ENCODE results near the gene METTL25B. TPM values are rescaled to one million over a fixed set of nuclear protein-coding genes. Genes with fewer than 3 reads are reported as not detected.

The METTL25B gene
- total and polyA plus RNA-seq, 2 donors (not counting 3 experiments of a cell fraction or from before 2014, with no cell fraction given): 12.8 to 15.0 TPM

GRCh38 chr1:156728599-156729462 lies 562 bp downstream of the METTL25B start, which contains the start of gene ISG20L2:
Gene ISG20L2, minus strand, starts transcription at chr1:156728766. Its CDS starts 1,114 bp downstream, at chr1:156727652.
- ChIA-PET POLR2A (interaction anchor here (0.6 to 1.5 kb wide), 9 partner anchors 12 to 220 kb away, joined by 3 to 15 read pairs (median 3); partner anchors contain the start of genes MRPL24 and PRCC), CTCF (interaction anchor here (0.5 to 5.3 kb wide), 14 partner anchors 12 to 1438 kb away, joined by 3 to 546 read pairs (median 47); partner anchors contain the start of genes HDGF, INSRR, MRPL24 and NES)
- Histone ChIP-seq H3K27ac (ENCODE audit: insufficient read depth, low read depth, low read length) (peak within 1 kb of the TSS; percentile 83), H3K27me3 (ENCODE audit: control insufficient read depth in 2 of 2, insufficient read depth in 2 of 2, low read length in 2 of 2) (no peaks in the 10 kb centered on the region), H4K20me1 (replicated peaks; ENCODE audit: control insufficient read depth, extremely low read depth, insufficient read depth, low read length) (peaks cover 7% of the 10 kb centered on the region), H3K79me2 (ENCODE audit: control insufficient read depth, insufficient read depth, low read length) (peaks cover 43% of the 10 kb centered on the region), H3K4me1 (ENCODE audit: control insufficient read depth, extremely low read depth, insufficient read depth, low read length) (peaks cover 32% of the 10 kb centered on the region), H3K4me3 (replicated peaks in 1 of 3; ENCODE audit: insufficient read depth in 1 of 3, low read depth in 1 of 3, low read length in 3 of 3) (peak within 1 kb of the TSS; percentile 56 to 94 (median 79)), H3K9me1 (replicated peaks; ENCODE audit: control insufficient read depth, extremely low read depth, insufficient read depth, low read length) (no peaks in the 10 kb centered on the region), H3K4me2 (ENCODE audit: insufficient read depth, low read length) (peak within 1 kb of the TSS; percentile 89), H2AFZ (ENCODE audit: low read depth, low read length) (peak within 1 kb of the TSS; percentile 63), H3K9ac (replicated peaks; ENCODE audit: extremely low read depth, insufficient read depth, low read length) (peak within 1 kb of the TSS; percentile 80), H3K36me3 (ENCODE audit: control insufficient read depth in 2 of 2, extremely low read depth in 1 of 2, insufficient read depth in 2 of 2, low read length in 2 of 2) (peaks cover 4 to 8% of the 10 kb centered on the region in 2 experiments), H3K9me3 (replicated peaks; ENCODE audit: control insufficient read depth, insufficient read depth, low read length) (no peaks in the 10 kb centered on the region)
- TF ChIP-seq POLR2AphosphoS5 (IDR thresholded peaks at IDR 0.05; ENCODE audit: insufficient read depth, low read depth, low read length) (peak; percentile 38), EZH2 (IDR thresholded peaks at IDR 0.05; ENCODE audit: borderline replicate concordance, low read depth, low read length, severe bottlenecking) (no peak), GATA2 (IDR thresholded peaks at IDR 0.05; ENCODE audit: insufficient read depth, insufficient read length, low read depth, low read length) (no peak), POLR2A (IDR thresholded peaks at IDR 0.05; ENCODE audit: low read depth, low read length) (peak; percentile 75), MAX (IDR thresholded peaks at IDR 0.05; ENCODE audit: insufficient read depth, insufficient read length) (peak; percentile 33), FOS (IDR thresholded peaks at IDR 0.05; ENCODE audit: borderline replicate concordance, insufficient read depth, low read length) (no peak), MYC (IDR thresholded peaks at IDR 0.05; ENCODE audit: low read depth, low read length) (peak; percentile 31)
- TF ChIP-seq, protein P1, sequence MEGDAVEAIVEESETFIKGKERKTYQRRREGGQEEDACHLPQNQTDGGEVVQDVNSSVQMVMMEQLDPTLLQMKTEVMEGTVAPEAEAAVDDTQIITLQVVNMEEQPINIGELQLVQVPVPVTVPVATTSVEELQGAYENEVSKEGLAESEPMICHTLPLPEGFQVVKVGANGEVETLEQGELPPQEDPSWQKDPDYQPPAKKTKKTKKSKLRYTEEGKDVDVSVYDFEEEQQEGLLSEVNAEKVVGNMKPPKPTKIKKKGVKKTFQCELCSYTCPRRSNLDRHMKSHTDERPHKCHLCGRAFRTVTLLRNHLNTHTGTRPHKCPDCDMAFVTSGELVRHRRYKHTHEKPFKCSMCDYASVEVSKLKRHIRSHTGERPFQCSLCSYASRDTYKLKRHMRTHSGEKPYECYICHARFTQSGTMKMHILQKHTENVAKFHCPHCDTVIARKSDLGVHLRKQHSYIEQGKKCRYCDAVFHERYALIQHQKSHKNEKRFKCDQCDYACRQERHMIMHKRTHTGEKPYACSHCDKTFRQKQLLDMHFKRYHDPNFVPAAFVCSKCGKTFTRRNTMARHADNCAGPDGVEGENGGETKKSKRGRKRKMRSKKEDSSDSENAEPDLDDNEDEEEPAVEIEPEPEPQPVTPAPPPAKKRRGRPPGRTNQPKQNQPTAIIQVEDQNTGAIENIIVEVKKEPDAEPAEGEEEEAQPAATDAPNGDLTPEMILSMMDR (IDR thresholded peaks at IDR 0.05; ENCODE audit: extremely low read depth in 1 of 2, insufficient read depth in 1 of 2, low read depth in 1 of 2, low read length in 2 of 2): no peak
- dilution Hi-C loops (cut with MboI; ENCODE audit: extremely low pct_ligation_motif_present, low sequenced_read_pairs) (no loop called here), intact Hi-C loops (cut with micrococcal nuclease) (loop anchor here (1.0 kb wide), 4 partner anchors 12 to 38 kb away; partner anchors contain the start of genes HDGF, MRPL24 and PRCC)
- TSS peak; percentile 66 for BruUV-seq (replicated peaks)
- FAIRE-seq (peak; percentile 96), DNase-seq (ENCODE audit: low read depth, low spot score) (peak; percentile 96)

Measured in endothelial cell of umbilical vein (primary cell).